Fibroblast of lung (primary cell): Measurements from ENCODE around the gene ITGB7. TPM values are rescaled to one million over a fixed set of nuclear protein-coding genes. Genes with fewer than 3 reads are reported as not detected.
A peak's percentile ranks its signal among the peaks of the same experiment; 100 is the strongest.

Source experiments
- DNase-seq, 2 donors: peaks; one replicate each; pipeline versions ENCODE4 v3.0.0 to v3.0.0-alpha.2; 2010; ENCODE audit warnings: low read depth in 2 of 2
- H2AFZ ChIP-seq: 2 replicates; pipeline ENCODE4 v1.5.1; 2012; ENCODE audit warnings: low read length, control low read depth, inconsistent platforms
- H3K27ac ChIP-seq: 2 replicates; pipeline ENCODE4 v1.5.1; 2011; ENCODE audit warnings: low read length, control low read depth; ENCODE audit not compliant: insufficient read depth
- H3K27me3 ChIP-seq: 2 replicates; pipeline ENCODE4 v1.5.1; 2011; ENCODE audit warnings: mild to moderate bottlenecking, low read length; ENCODE audit not compliant: control insufficient read depth, insufficient read depth
- H3K36me3 ChIP-seq: 2 replicates; pipeline ENCODE4 v1.5.1; 2011; ENCODE audit warnings: low read length; ENCODE audit not compliant: control insufficient read depth, insufficient read depth
- H3K4me1 ChIP-seq: 2 replicates; pipeline ENCODE4 v1.5.1; 2011; ENCODE audit warnings: low read length; ENCODE audit not compliant: control insufficient read depth, insufficient read depth; ENCODE audit errors: extremely low read depth
- H3K4me2 ChIP-seq: 2 replicates; pipeline ENCODE4 v1.5.1; 2011; ENCODE audit warnings: low read length, control low read depth; ENCODE audit not compliant: insufficient read depth; ENCODE audit errors: extremely low read depth
- H3K4me3 ChIP-seq, 4 experiments: fragments of 200-600 bp in 1 of 4; sonication (generic) in 1 of 4; replicated peaks in 1 of 4; 2 replicates each; pipeline ENCODE4 v1.5.1; 2011 to 2016; ENCODE audit warnings: low read length in 4 of 4, low read depth in 3 of 4, mild to moderate bottlenecking in 3 of 4, control low read depth in 2 of 4, inconsistent platforms in 1 of 4, mixed read lengths in 1 of 4; ENCODE audit not compliant: insufficient read depth in 1 of 4; ENCODE audit errors: control extremely low read depth in 1 of 4
- H3K79me2 ChIP-seq: 2 replicates; pipeline ENCODE4 v1.5.1; 2012; ENCODE audit warnings: mild to moderate bottlenecking, low read length, inconsistent platforms; ENCODE audit not compliant: control insufficient read depth, insufficient read depth
- H3K9ac ChIP-seq: 2 replicates; pipeline ENCODE4 v1.5.1; 2011; ENCODE audit warnings: mild to moderate bottlenecking, low read length, control low read depth; ENCODE audit not compliant: insufficient read depth
- H3K9me3 ChIP-seq: 2 replicates; pipeline ENCODE4 v1.5.1; 2012; ENCODE audit warnings: low read depth, low read length; ENCODE audit not compliant: control insufficient read depth, insufficient read depth
- H4K20me1 ChIP-seq: 2 replicates; pipeline ENCODE4 v1.5.1; 2011; ENCODE audit warnings: low read length; ENCODE audit not compliant: control insufficient read depth, insufficient read depth; ENCODE audit errors: extremely low read depth
- CTCF ChIP-seq, 2 donors: IDR thresholded peaks in 1 of 2; conservative IDR thresholded peaks in 1 of 2; 1 replicate in 1 of 2; 2 replicates in 1 of 2; pipeline ENCODE4 v1.5.1; 2011 to 2012; ENCODE audit warnings: low read length in 2 of 2, control low read depth in 1 of 2, inconsistent platforms in 1 of 2, low read depth in 1 of 2, mild to moderate bottlenecking in 1 of 2
- EZH2 ChIP-seq: IDR thresholded peaks from 2 replicates; pipeline ENCODE4 v1.5.1; 2012; ENCODE audit warnings: low read length, control low read depth, mild to moderate bottlenecking; ENCODE audit errors: missing control alignments
- polyA plus RNA-seq, 2 donors: library from polyadenylated mRNA; depleted of rRNA in 1 of 2; stranded (reverse) in 1 of 2; unstranded in 1 of 2; fragments of >200 nt; gene quantifications; 2 replicates each; pipeline ENCODE4 v1.2.1, GENCODE V29; 2011 to 2012; ENCODE audit warnings: missing spikeins in 1 of 2
- total RNA-seq: library from RNA; depleted of rRNA; stranded (reverse); fragments of >200 nt; gene quantifications from 2 replicates; pipeline ENCODE4 v1.2.1, GENCODE V29; 2014

ITGB7 gene
- total and polyA plus RNA-seq, 2 donors (not counting 1 experiment from before 2014, with no cell fraction given), result 0.20 to 0.50 TPM

DNA sequence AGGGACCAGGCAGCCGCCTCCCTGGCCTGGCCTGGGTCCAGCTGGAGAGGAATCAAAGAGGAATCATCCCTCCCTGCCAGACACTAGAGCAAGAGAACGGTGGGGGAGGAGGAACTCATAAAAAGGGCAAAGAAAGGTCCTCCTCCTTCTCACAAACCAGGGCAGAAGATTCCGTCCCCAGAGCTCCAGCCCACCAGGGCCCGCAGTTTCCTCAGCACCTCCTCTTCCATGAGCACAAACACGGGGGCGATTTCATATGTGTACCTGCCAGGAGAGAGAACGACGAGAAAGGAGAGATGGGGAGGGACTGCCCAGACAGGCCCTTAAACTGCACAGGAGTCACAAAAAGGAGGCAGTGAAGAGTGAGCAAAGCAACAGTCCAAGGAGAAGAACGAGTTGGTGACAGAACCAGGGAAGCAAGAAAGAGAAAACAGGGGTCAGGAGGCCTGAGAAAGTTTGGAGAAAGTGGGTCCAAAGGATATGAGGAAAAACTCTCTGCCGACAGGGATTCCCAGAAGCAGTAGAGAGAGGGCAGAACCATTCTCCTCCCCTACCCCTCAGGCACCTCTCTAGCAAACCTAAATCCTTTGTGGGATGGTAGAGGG, 35.2 kb downstream of the ITGB7 start:
- Histone ChIP-seq H3K36me3 (peaks cover 4% of the 10 kb centered on the region), H2AFZ (peak overlapping the region; percentile 26), H4K20me1 (no peaks in the 10 kb centered on the region), H3K27me3 (no peaks in the 10 kb centered on the region), H3K9me3 (no peaks in the 10 kb centered on the region), H3K4me3 (no peak overlapping the region), H3K4me1 (peaks cover 16% of the 10 kb centered on the region), H3K9ac (no peak overlapping the region), H3K4me2 (no peak overlapping the region), H3K27ac (no peak overlapping the region), H3K79me2 (no peaks in the 10 kb centered on the region)
- peak in 1 of 2 donors; percentile 11 for DNase-seq
- TF ChIP-seq CTCF (conservative IDR thresholded peaks at IDR 0.05 in 1 of 2, IDR thresholded peaks at IDR 0.05 in 1 of 2; ENCODE audit: low read depth in 1 of 2, low read length in 2 of 2), result no peak

DNA sequence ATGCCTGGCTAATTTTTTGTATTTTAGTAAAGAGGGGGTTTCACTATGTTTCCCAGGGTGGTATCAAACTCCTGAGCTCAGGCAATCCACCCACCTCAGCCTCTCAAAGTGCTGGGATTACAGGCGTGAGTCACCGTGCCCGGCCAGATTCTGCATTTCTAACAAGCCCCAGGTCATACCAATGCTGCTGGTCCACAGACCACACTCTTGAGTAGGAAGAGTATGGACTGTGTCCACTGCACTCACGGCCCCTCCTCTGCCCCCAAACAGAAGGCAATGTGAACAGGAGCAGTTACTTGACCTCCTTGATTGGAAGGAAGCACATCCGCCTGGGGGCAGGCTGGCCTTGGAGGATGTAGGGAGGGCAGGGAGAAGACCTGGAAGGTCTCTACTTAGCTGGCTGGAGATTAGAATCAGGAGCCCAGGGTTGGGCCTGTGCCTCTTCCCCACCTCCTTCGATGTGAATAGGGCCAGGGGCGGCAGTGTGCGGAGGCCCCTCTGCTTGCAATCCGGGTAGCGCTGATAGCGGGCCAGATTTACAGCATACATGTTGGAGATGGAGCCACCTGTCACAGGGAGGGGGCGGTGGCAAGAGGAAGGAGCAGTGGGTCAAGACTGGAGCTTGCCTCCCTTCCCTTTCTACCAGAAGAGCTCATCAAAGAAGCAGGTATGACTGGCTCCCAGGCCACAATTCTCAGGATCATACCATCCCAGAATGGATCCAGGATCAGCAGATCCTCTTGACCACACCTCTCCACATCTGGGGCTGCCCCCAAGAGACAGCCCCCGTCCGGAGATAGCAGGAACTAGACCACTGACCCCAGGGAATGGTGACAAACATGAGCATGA, 36.0 kb downstream of the ITGB7 start:
- Histone ChIP-seq H3K4me3 (no peak overlapping the region), H3K9me3 (no peaks in the 10 kb centered on the region), H3K36me3 (peaks cover 4% of the 10 kb centered on the region), H4K20me1 (no peaks in the 10 kb centered on the region), H2AFZ (no peak overlapping the region), H3K9ac (no peak overlapping the region), H3K79me2 (no peaks in the 10 kb centered on the region), H3K27me3 (no peaks in the 10 kb centered on the region), H3K27ac (no peak overlapping the region), H3K4me1 (peaks cover 16% of the 10 kb centered on the region), H3K4me2 (no peak overlapping the region)
- TF ChIP-seq EZH2 (no peak), CTCF (conservative IDR thresholded peaks at IDR 0.05 in 1 of 2, IDR thresholded peaks at IDR 0.05 in 1 of 2; ENCODE audit: low read depth in 1 of 2, low read length in 2 of 2) (no peak)
- peak in 1 of 2 donors; percentile 34 for DNase-seq

DNA sequence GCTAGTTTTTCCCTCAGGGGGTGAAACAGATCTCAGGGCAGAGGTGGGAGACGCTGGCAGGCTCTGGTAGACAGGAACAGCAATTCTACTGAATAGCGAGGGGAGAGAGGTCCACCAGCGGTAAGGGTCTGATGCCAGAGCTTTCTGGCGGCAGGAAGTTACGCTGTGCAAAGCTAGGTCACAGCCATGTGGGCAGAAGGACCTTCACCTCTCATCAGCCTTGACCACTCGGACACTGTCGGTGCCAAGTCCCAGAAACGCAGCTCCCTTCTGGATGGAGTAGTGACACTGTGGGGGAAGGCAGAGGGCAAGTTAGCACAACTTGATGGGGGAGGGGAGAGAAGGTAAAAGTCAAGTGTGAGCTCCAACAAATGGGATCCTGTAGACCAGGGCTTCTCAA, 36.8 kb downstream of the ITGB7 start:
- H3K36me3 ChIP-seq, result peaks cover 4% of the 10 kb centered on the region
- no peaks in the 10 kb centered on the region for H3K79me2 ChIP-seq
- H3K4me3 ChIP-seq, result no peak overlapping the region
- no peak for DNase-seq
- H3K4me2 ChIP-seq, result no peak overlapping the region
- no peaks in the 10 kb centered on the region for H3K9me3 ChIP-seq
- TF ChIP-seq CTCF (conservative IDR thresholded peaks at IDR 0.05 in 1 of 2, IDR thresholded peaks at IDR 0.05 in 1 of 2; ENCODE audit: low read depth in 1 of 2, low read length in 2 of 2) (no peak), EZH2 (no peak)
- H3K9ac ChIP-seq, result no peak overlapping the region
- H2AFZ ChIP-seq, result no peak overlapping the region
- H3K27me3 ChIP-seq, result no peaks in the 10 kb centered on the region
- H4K20me1 ChIP-seq, result no peaks in the 10 kb centered on the region
- peaks cover 16% of the 10 kb centered on the region for H3K4me1 ChIP-seq
- no peak overlapping the region for H3K27ac ChIP-seq
